GM10248 (cell line): ENCODE measurements around the gene BTRC.

Experiments
- CTCF ChIA-PET: fragments of 300-600 bp; sonication (Branson Sonifier 250); formaldehyde crosslinking; extraction: SDS; loops from one replicate; lab custom pipeline; 2021; ENCODE audit warnings: antibody characterized with exemption; lab: Yijun Ruan, JAX
- POLR2A ChIA-PET: fragments of 350-650 bp; sonication (Branson Sonifier 250); formaldehyde crosslinking; extraction: SDS; loops from one replicate; lab custom pipeline; 2020; ENCODE audit warnings: antibody characterized with exemption; lab: Yijun Ruan, JAX
- DNase-seq: peaks from one replicate; pipeline ENCODE4 v3.0.0; 2012; ENCODE audit errors: extremely low spot score
- CTCF ChIP-seq: IDR thresholded peaks from 2 replicates; pipeline ENCODE4 v1.5.1; 2012; ENCODE audit warnings: mild to moderate bottlenecking, low read depth; ENCODE audit errors: extremely low read depth, missing control alignments, control extremely low read depth

Gene BTRC

GRCh38 chr10:101438881-101439391 lies 85.0 kb downstream of the BTRC start:
- no peak for TF ChIP-seq CTCF
- no peak for DNase-seq
- ChIA-PET POLR2A (no interaction called here), CTCF (interaction anchor here (1.2 to 1.6 kb wide), 2 partner anchors 13 to 28 kb away, joined by 4 to 5 read pairs; no protein-coding TSS in a partner anchor)

GRCh38 chr10:101441541-101442455 lies 87.8 kb downstream of the BTRC start:
- TF ChIP-seq CTCF = peak; percentile 64
- ChIA-PET POLR2A (interaction anchor here (0.6 kb wide), 1 partner anchor 11 kb away, joined by 3 read pairs; no protein-coding TSS in a partner anchor), CTCF (interaction anchor here (0.6 to 5.2 kb wide), 23 partner anchors 9 to 1456 kb away, joined by 3 to 37 read pairs (median 3); no protein-coding TSS in a partner anchor)
- DNase-seq = peak; percentile 58

GRCh38 chr10:101442456-101442800 lies 88.5 kb downstream of the BTRC start:
- no peak for TF ChIP-seq CTCF
- ChIA-PET POLR2A (interaction anchor here (0.7 kb wide), 1 partner anchor 114 kb away, joined by 6 read pairs; no protein-coding TSS in a partner anchor), CTCF (interaction anchor here (0.8 to 5.2 kb wide), 8 partner anchors 11 to 176 kb away, joined by 3 to 37 read pairs (median 8); no protein-coding TSS in a partner anchor)
- DNase-seq = no peak

- DNase-seq = no peak
- ChIA-PET POLR2A (no interaction called here), CTCF (interaction anchor here (0.6 to 5.2 kb wide), 18 partner anchors 9 to 233 kb away, joined by 3 to 37 read pairs (median 4); no protein-coding TSS in a partner anchor)
- no peak for TF ChIP-seq CTCF
Measured at GRCh38 chr10:101444058-101444898, 90.3 kb downstream of the BTRC start.

- no peak for TF ChIP-seq CTCF
- ChIA-PET POLR2A (no interaction called here), CTCF (interaction anchor here (1.1 to 5.2 kb wide), 3 partner anchors 9 to 173 kb away, joined by 4 to 37 read pairs (median 18); no protein-coding TSS in a partner anchor)
- DNase-seq = no peak
Measured at GRCh38 chr10:101446071-101446470, 92.1 kb downstream of the BTRC start.
